Measurements from ENCODE around the gene SUB1.
A peak's percentile ranks its signal among the peaks of the same experiment; 100 is the strongest.

Gene SUB1

GRCh38 chr5:32585122-32585445, 273 bp upstream of the SUB1 start:
- DNase-seq, result no peak
- H3K9ac ChIP-seq (ENCODE audit: low read length), result peak overlapping the region; percentile 100; the same call in 1 of the 2 replicates

GRCh38 chr5:32586276-32586599, 881 bp downstream of the SUB1 start:
- H3K27me3 ChIP-seq (replicated peaks; ENCODE audit: insufficient read depth, low read length), result no peaks in the 10 kb centered on the region
- peak overlapping the region; percentile 59 for H3K4me2 ChIP-seq (ENCODE audit: low read depth, low read length)
- no peak overlapping the region for H2AFZ ChIP-seq (ENCODE audit: low read length)
- no peaks in the 10 kb centered on the region for H3K9me3 ChIP-seq (replicated peaks; ENCODE audit: insufficient read depth, low read length)
- peaks cover 39% of the 10 kb centered on the region for H3K4me1 ChIP-seq (ENCODE audit: low read length)
- TF ChIP-seq CTCF (IDR thresholded peaks at IDR 0.05; ENCODE audit: low read length) (no peak), EZH2 (optimal IDR thresholded peaks at IDR 0.05; ENCODE audit: low read depth, low read length) (no peak), EZH2phosphoT487 (IDR thresholded peaks at IDR 0.05; ENCODE audit: low read length) (no peak)
- peaks cover 86% of the 10 kb centered on the region for H3F3A ChIP-seq (ENCODE audit: insufficient read depth, low read length)
- H3K9ac ChIP-seq (ENCODE audit: low read length), result peak overlapping the region; percentile 100
- peaks cover 75% of the 10 kb centered on the region for H3K79me2 ChIP-seq (ENCODE audit: low read length)
- H3K9me2 ChIP-seq (replicated peaks; ENCODE audit: insufficient read depth, low read length), result no peaks in the 10 kb centered on the region
- peak overlapping the region; percentile 94 for H3K27ac ChIP-seq (ENCODE audit: low read length)
- peaks cover 4% of the 10 kb centered on the region; the same call in 1 of the 2 replicates for H3K36me3 ChIP-seq (replicated peaks; ENCODE audit: insufficient read depth, low read length)
- H3K4me3 ChIP-seq (ENCODE audit: low read length), result peak overlapping the region; percentile 92
- peaks cover 14% of the 10 kb centered on the region for H4K20me1 ChIP-seq (ENCODE audit: insufficient read depth, low read length)
- DNase-seq, result peak; percentile 72

More at GRCh38 chr5:32585122-32585445, 273 bp upstream of the SUB1 start:
- peaks cover 70% of the 10 kb centered on the region for H3K79me2 ChIP-seq (ENCODE audit: low read length)
- H3K9me3 ChIP-seq (replicated peaks; ENCODE audit: insufficient read depth, low read length), result no peaks in the 10 kb centered on the region
- H3K4me3 ChIP-seq (ENCODE audit: low read length), result peak overlapping the region; percentile 92
- H3K36me3 ChIP-seq (replicated peaks; ENCODE audit: insufficient read depth, low read length), result no peaks in the 10 kb centered on the region; the same call in 1 of the 2 replicates
- H2AFZ ChIP-seq (ENCODE audit: low read length), result no peak overlapping the region
- peak overlapping the region; percentile 79 for H3K4me2 ChIP-seq (ENCODE audit: low read depth, low read length)
- H4K20me1 ChIP-seq (ENCODE audit: insufficient read depth, low read length), result peaks cover 11% of the 10 kb centered on the region
- H3K4me1 ChIP-seq (ENCODE audit: low read length), result peaks cover 40% of the 10 kb centered on the region
- H3K9me2 ChIP-seq (replicated peaks; ENCODE audit: insufficient read depth, low read length), result no peaks in the 10 kb centered on the region
- peak overlapping the region; percentile 94 for H3K27ac ChIP-seq (ENCODE audit: low read length)
- peaks cover 83% of the 10 kb centered on the region for H3F3A ChIP-seq (ENCODE audit: insufficient read depth, low read length)
- no peak for TF ChIP-seq CTCF (IDR thresholded peaks at IDR 0.05; ENCODE audit: low read length)
- TF ChIP-seq EZH2 (optimal IDR thresholded peaks at IDR 0.05; ENCODE audit: low read depth, low read length), result no peak
- H3K27me3 ChIP-seq (replicated peaks; ENCODE audit: insufficient read depth, low read length), result no peaks in the 10 kb centered on the region

DNA sequence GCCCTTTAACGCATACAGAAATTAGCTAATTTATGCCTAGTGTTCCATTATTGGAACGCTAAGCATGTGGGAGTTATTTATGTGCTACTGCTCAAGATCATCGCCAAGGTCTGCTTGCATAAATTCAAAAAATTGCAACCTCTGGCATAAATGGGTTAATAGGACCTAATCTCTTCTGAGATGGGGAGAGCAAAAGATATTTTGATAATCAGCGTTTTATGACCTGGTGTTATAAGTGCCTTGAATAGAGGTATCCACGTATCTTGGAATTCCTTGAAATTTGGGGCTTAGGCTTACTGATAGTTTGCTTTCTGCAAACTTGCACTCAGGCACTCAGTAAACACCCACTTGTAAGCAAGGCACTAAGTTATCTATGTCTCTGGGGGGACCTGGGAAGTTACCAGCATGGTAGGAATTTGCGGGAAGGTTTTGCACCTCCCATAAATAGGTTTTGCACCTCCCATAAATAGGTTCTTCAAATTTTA, 1.8 kb downstream of the SUB1 start:
- H3K4me1 ChIP-seq (ENCODE audit: low read length), result peaks cover 41% of the 10 kb centered on the region
- H3K79me2 ChIP-seq (ENCODE audit: low read length), result peaks cover 77% of the 10 kb centered on the region
- peaks cover 88% of the 10 kb centered on the region for H3F3A ChIP-seq (ENCODE audit: insufficient read depth, low read length)
- no peaks in the 10 kb centered on the region for H3K9me2 ChIP-seq (replicated peaks; ENCODE audit: insufficient read depth, low read length)
- TF ChIP-seq EZH2 (optimal IDR thresholded peaks at IDR 0.05; ENCODE audit: low read depth, low read length) (no peak), CTCF (IDR thresholded peaks at IDR 0.05; ENCODE audit: low read length) (no peak), EZH2phosphoT487 (IDR thresholded peaks at IDR 0.05; ENCODE audit: low read length) (no peak)
- peak overlapping the region; percentile 59 for H3K4me2 ChIP-seq (ENCODE audit: low read depth, low read length)
- H2AFZ ChIP-seq (ENCODE audit: low read length), result no peak overlapping the region
- H4K20me1 ChIP-seq (ENCODE audit: insufficient read depth, low read length), result peaks cover 22% of the 10 kb centered on the region
- DNase-seq, result peak; percentile 30
- no peaks in the 10 kb centered on the region for H3K9me3 ChIP-seq (replicated peaks; ENCODE audit: insufficient read depth, low read length)
- peak overlapping the region; percentile 94 for H3K27ac ChIP-seq (ENCODE audit: low read length)
- H3K27me3 ChIP-seq (replicated peaks; ENCODE audit: insufficient read depth, low read length), result no peaks in the 10 kb centered on the region
- peaks cover 8% of the 10 kb centered on the region for H3K36me3 ChIP-seq (replicated peaks; ENCODE audit: insufficient read depth, low read length)
- peak overlapping the region; percentile 92 for H3K4me3 ChIP-seq (ENCODE audit: low read length)
- peak overlapping the region; percentile 100 for H3K9ac ChIP-seq (ENCODE audit: low read length)
